Measurements from ENCODE around the gene AFAP1.

AFAP1 gene

GRCh38 chr4:7773401-7774180 is 166.1 kb downstream of the AFAP1 start:
- Histone ChIP-seq H3K27ac (ENCODE audit: low read depth in 2 of 2, low read length in 2 of 2) (peak overlapping the region; percentile 54 to 66), H3K9ac (ENCODE audit: low read depth in 1 of 2, low read length in 2 of 2) (peak overlapping the region in 1 of 2 donors; percentile 69), H3K36me3 (ENCODE audit: control insufficient read depth in 2 of 2, insufficient read depth in 2 of 2, low read length in 2 of 2) (peaks cover 30 to 46% of the 10 kb centered on the region in 2 donors), H3K9me3 (ENCODE audit: control insufficient read depth in 2 of 2, low read length in 2 of 2) (no peaks in the 10 kb centered on the region), H3K4me3 (ENCODE audit: low read length in 2 of 2) (peak overlapping the region in 1 of 2 donors; percentile 40), H3K4me1 (ENCODE audit: control insufficient read depth in 2 of 2, insufficient read depth in 2 of 2, low read length in 2 of 2) (peaks cover 35 to 56% of the 10 kb centered on the region in 2 donors), H3K27me3 (ENCODE audit: control insufficient read depth in 2 of 2, insufficient read depth in 2 of 2, low read length in 2 of 2) (no peaks in the 10 kb centered on the region)

- peak overlapping the region in 1 of 2 donors; percentile 69 for H3K9ac ChIP-seq (ENCODE audit: low read depth in 1 of 2, low read length in 2 of 2)
- peak overlapping the region in 1 of 2 donors; percentile 40 for H3K4me3 ChIP-seq (ENCODE audit: low read length in 2 of 2)
- peaks cover 31 to 56% of the 10 kb centered on the region in 2 donors for H3K4me1 ChIP-seq (ENCODE audit: control insufficient read depth in 2 of 2, insufficient read depth in 2 of 2, low read length in 2 of 2)
- H3K27me3 ChIP-seq (ENCODE audit: control insufficient read depth in 2 of 2, insufficient read depth in 2 of 2, low read length in 2 of 2): no peaks in the 10 kb centered on the region
- H3K36me3 ChIP-seq (ENCODE audit: control insufficient read depth in 2 of 2, insufficient read depth in 2 of 2, low read length in 2 of 2): peaks cover 28 to 44% of the 10 kb centered on the region in 2 donors
- peak overlapping the region; percentile 54 to 78 for H3K27ac ChIP-seq (ENCODE audit: low read depth in 2 of 2, low read length in 2 of 2)
- no peaks in the 10 kb centered on the region for H3K9me3 ChIP-seq (ENCODE audit: control insufficient read depth in 2 of 2, low read length in 2 of 2)
Measured at GRCh38 chr4:7772711-7773385, 166.8 kb downstream of the AFAP1 start.

GRCh38 chr4:7771541-7772507 is 167.8 kb downstream of the AFAP1 start:
- H3K9ac ChIP-seq (ENCODE audit: low read depth in 1 of 2, low read length in 2 of 2): peak overlapping the region in 1 of 2 donors; percentile 69
- H3K27ac ChIP-seq (ENCODE audit: low read depth in 2 of 2, low read length in 2 of 2): peak overlapping the region; percentile 54 to 78
- peaks cover 27 to 41% of the 10 kb centered on the region in 2 donors for H3K36me3 ChIP-seq (ENCODE audit: control insufficient read depth in 2 of 2, insufficient read depth in 2 of 2, low read length in 2 of 2)

GRCh38 chr4:7771056-7771455 is 168.6 kb downstream of the AFAP1 start:
- Histone ChIP-seq H3K27ac (ENCODE audit: low read depth in 2 of 2, low read length in 2 of 2) (no peak overlapping the region), H3K4me3 (ENCODE audit: low read length in 2 of 2) (no peak overlapping the region), H3K36me3 (ENCODE audit: control insufficient read depth in 2 of 2, insufficient read depth in 2 of 2, low read length in 2 of 2) (peaks cover 30 to 47% of the 10 kb centered on the region in 2 donors), H3K9ac (ENCODE audit: low read depth in 1 of 2, low read length in 2 of 2) (no peak overlapping the region), H3K4me1 (ENCODE audit: control insufficient read depth in 2 of 2, insufficient read depth in 2 of 2, low read length in 2 of 2) (peaks cover 28 to 45% of the 10 kb centered on the region in 2 donors), H3K27me3 (ENCODE audit: control insufficient read depth in 2 of 2, insufficient read depth in 2 of 2, low read length in 2 of 2) (no peaks in the 10 kb centered on the region), H3K9me3 (ENCODE audit: control insufficient read depth in 2 of 2, low read length in 2 of 2) (no peaks in the 10 kb centered on the region)

More at GRCh38 chr4:7771541-7772507, 167.8 kb downstream of the AFAP1 start:
- H3K4me3 ChIP-seq (ENCODE audit: low read length in 2 of 2): no peak overlapping the region
- no peaks in the 10 kb centered on the region for H3K9me3 ChIP-seq (ENCODE audit: control insufficient read depth in 2 of 2, low read length in 2 of 2)
- no peaks in the 10 kb centered on the region for H3K27me3 ChIP-seq (ENCODE audit: control insufficient read depth in 2 of 2, insufficient read depth in 2 of 2, low read length in 2 of 2)
- peaks cover 28 to 51% of the 10 kb centered on the region in 2 donors for H3K4me1 ChIP-seq (ENCODE audit: control insufficient read depth in 2 of 2, insufficient read depth in 2 of 2, low read length in 2 of 2)

GRCh38 chr4:7770224-7771050 is 169.2 kb downstream of the AFAP1 start:
- H3K4me3 ChIP-seq (ENCODE audit: low read length in 2 of 2): no peak overlapping the region
- no peak overlapping the region for H3K9ac ChIP-seq (ENCODE audit: low read depth in 1 of 2, low read length in 2 of 2)
- no peaks in the 10 kb centered on the region for H3K9me3 ChIP-seq (ENCODE audit: control insufficient read depth in 2 of 2, low read length in 2 of 2)
- H3K27ac ChIP-seq (ENCODE audit: low read depth in 2 of 2, low read length in 2 of 2): no peak overlapping the region
- H3K36me3 ChIP-seq (ENCODE audit: control insufficient read depth in 2 of 2, insufficient read depth in 2 of 2, low read length in 2 of 2): peaks cover 32 to 50% of the 10 kb centered on the region in 2 donors
- H3K4me1 ChIP-seq (ENCODE audit: control insufficient read depth in 2 of 2, insufficient read depth in 2 of 2, low read length in 2 of 2): peaks cover 28 to 40% of the 10 kb centered on the region in 2 donors
- no peaks in the 10 kb centered on the region for H3K27me3 ChIP-seq (ENCODE audit: control insufficient read depth in 2 of 2, insufficient read depth in 2 of 2, low read length in 2 of 2)

- no peak overlapping the region for H3K9ac ChIP-seq (ENCODE audit: low read depth in 1 of 2, low read length in 2 of 2)
- peaks cover 28 to 32% of the 10 kb centered on the region in 2 donors for H3K4me1 ChIP-seq (ENCODE audit: control insufficient read depth in 2 of 2, insufficient read depth in 2 of 2, low read length in 2 of 2)
- no peaks in the 10 kb centered on the region for H3K9me3 ChIP-seq (ENCODE audit: control insufficient read depth in 2 of 2, low read length in 2 of 2)
- H3K27ac ChIP-seq (ENCODE audit: low read depth in 2 of 2, low read length in 2 of 2): no peak overlapping the region
- H3K27me3 ChIP-seq (ENCODE audit: control insufficient read depth in 2 of 2, insufficient read depth in 2 of 2, low read length in 2 of 2): no peaks in the 10 kb centered on the region
- H3K36me3 ChIP-seq (ENCODE audit: control insufficient read depth in 2 of 2, insufficient read depth in 2 of 2, low read length in 2 of 2): peaks cover 37 to 49% of the 10 kb centered on the region in 2 donors
- H3K4me3 ChIP-seq (ENCODE audit: low read length in 2 of 2): no peak overlapping the region
Measured at GRCh38 chr4:7769396-7770223, 170.1 kb downstream of the AFAP1 start.

- Histone ChIP-seq H3K4me1 (ENCODE audit: control insufficient read depth in 2 of 2, insufficient read depth in 2 of 2, low read length in 2 of 2) (peaks cover 22 to 23% of the 10 kb centered on the region in 2 donors), H3K36me3 (ENCODE audit: control insufficient read depth in 2 of 2, insufficient read depth in 2 of 2, low read length in 2 of 2) (peaks cover 35 to 43% of the 10 kb centered on the region in 2 donors), H3K9me3 (ENCODE audit: control insufficient read depth in 2 of 2, low read length in 2 of 2) (no peaks in the 10 kb centered on the region), H3K27me3 (ENCODE audit: control insufficient read depth in 2 of 2, insufficient read depth in 2 of 2, low read length in 2 of 2) (no peaks in the 10 kb centered on the region), H3K4me3 (ENCODE audit: low read length in 2 of 2) (no peak overlapping the region), H3K27ac (ENCODE audit: low read depth in 2 of 2, low read length in 2 of 2) (no peak overlapping the region), H3K9ac (ENCODE audit: low read depth in 1 of 2, low read length in 2 of 2) (no peak overlapping the region)
Measured at GRCh38 chr4:7768736-7769135, 170.9 kb downstream of the AFAP1 start.

- Histone ChIP-seq H3K9me3 (ENCODE audit: control insufficient read depth in 2 of 2, low read length in 2 of 2) (no peaks in the 10 kb centered on the region), H3K9ac (ENCODE audit: low read depth in 1 of 2, low read length in 2 of 2) (no peak overlapping the region), H3K27ac (ENCODE audit: low read depth in 2 of 2, low read length in 2 of 2) (no peak overlapping the region), H3K27me3 (ENCODE audit: control insufficient read depth in 2 of 2, insufficient read depth in 2 of 2, low read length in 2 of 2) (no peaks in the 10 kb centered on the region), H3K4me1 (ENCODE audit: control insufficient read depth in 2 of 2, insufficient read depth in 2 of 2, low read length in 2 of 2) (peaks cover 14 to 16% of the 10 kb centered on the region in 2 donors), H3K36me3 (ENCODE audit: control insufficient read depth in 2 of 2, insufficient read depth in 2 of 2, low read length in 2 of 2) (peaks cover 42 to 50% of the 10 kb centered on the region in 2 donors), H3K4me3 (ENCODE audit: low read length in 2 of 2) (no peak overlapping the region)
Measured at GRCh38 chr4:7767966-7768365, 171.7 kb downstream of the AFAP1 start.

Data from mucosa of rectum (tissue), 2 donors.